D721Med (cell line): Measurements from ENCODE around the gene RDH13.
A peak's percentile ranks its signal among the peaks of the same experiment; 100 is the strongest.

ENCODE experiments used
- DNase-seq: peaks from one replicate; pipeline ENCODE4 v3.0.0; 2011; ENCODE audit warnings: low spot score; ENCODE audit not compliant: insufficient read length
- FAIRE-seq: peaks from 2 replicates; lab custom pipeline; 2011; peaks lifted over from hg19 to GRCh38; lab: Jason Lieb, UNC
- TF ChIP-seq, protein P1 (sequence below): IDR thresholded peaks from 2 replicates; pipeline ENCODE4 v1.5.1; 2012; ENCODE audit warnings: mild to moderate bottlenecking, control low read depth; ENCODE audit not compliant: insufficient read depth; ENCODE audit errors: missing control alignments

The RDH13 gene

DNA sequence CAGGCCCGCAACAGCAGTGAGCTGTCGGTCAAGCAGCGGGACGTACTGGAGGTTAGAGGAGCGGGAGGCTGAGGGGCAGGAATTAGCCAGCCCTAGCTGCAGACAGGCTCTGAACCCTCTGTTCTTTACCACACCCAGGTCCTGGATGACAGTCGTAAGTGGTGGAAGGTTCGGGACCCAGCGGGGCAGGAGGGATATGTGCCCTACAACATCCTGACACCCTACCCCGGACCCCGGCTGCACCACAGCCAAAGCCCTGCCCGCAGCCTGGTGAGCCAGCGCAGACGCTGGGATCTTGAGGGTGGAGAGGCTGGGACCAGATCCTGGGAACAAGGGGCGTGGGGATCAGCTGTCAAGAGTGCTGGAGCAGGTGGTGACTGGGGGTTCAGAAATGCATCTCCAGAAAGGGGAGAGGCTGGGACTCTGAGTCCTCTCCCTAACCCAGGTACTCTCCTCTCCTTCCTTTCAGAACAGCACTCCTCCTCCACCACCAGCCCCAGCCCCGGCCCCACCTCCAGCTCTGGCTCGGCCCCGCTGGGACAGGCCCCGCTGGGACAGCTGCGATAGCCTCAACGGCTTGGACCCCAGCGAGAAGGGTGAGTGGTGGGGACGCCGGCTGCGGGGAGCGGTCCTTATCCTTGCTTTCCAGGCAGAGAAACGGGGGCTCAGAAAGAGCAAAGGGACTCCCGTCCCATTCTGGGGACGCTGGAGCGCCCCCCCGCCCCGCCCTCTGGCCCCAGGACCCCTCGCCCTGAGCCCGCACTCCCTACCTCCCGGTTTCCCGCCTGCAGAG lies 23.2 kb upstream of the RDH13 start:
- DNase-seq (no peak), FAIRE-seq (no peak)
- TF ChIP-seq, protein P1, sequence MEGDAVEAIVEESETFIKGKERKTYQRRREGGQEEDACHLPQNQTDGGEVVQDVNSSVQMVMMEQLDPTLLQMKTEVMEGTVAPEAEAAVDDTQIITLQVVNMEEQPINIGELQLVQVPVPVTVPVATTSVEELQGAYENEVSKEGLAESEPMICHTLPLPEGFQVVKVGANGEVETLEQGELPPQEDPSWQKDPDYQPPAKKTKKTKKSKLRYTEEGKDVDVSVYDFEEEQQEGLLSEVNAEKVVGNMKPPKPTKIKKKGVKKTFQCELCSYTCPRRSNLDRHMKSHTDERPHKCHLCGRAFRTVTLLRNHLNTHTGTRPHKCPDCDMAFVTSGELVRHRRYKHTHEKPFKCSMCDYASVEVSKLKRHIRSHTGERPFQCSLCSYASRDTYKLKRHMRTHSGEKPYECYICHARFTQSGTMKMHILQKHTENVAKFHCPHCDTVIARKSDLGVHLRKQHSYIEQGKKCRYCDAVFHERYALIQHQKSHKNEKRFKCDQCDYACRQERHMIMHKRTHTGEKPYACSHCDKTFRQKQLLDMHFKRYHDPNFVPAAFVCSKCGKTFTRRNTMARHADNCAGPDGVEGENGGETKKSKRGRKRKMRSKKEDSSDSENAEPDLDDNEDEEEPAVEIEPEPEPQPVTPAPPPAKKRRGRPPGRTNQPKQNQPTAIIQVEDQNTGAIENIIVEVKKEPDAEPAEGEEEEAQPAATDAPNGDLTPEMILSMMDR: no peak

GRCh38 chr19:55084416-55084815 lies 21.5 kb upstream of the RDH13 start:
- FAIRE-seq (no peak), DNase-seq (no peak)
- TF ChIP-seq, protein P1: no peak

DNA sequence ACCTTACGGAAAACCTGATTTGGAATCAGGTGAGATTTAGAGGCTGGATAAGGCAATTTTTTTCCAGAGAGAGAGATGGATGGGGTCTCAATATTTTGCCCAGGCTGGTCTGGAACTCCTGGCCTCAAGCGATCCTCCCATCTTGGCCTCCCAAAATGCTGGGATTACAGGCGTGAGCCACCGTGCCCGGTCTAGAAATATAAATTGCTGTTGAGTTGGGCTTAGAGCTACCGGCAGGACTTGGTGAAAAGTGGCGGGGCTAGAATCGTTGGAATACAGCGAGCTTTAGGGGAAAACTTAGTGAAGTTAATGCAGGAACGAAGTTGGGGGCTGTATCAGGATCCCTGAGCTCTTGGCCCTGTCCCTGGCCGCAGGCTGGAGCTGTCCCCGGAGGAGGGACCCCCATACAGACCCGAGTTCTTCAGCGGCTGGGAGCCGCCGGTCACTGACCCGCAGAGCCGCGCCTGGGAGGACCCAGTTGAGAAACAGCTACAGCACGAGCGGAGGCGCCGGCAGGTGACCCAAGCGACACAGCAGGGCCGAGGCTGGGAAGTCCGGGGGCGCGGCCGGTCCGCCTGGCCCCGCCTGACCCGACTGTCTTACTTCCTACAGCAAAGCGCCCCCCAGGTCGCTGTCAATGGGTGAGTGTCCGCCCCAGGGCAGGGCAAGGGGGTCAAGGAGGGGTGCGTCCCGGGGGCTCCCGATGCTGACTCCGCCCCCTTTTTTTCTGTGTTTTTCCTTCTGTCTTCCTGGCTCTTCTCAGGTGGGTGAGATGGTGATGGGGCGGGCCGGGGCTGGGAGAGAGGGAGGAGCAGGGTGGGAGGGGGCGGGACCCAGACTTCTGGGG lies 20.3 kb upstream of the RDH13 start:
- DNase-seq: no peak
- TF ChIP-seq, protein P1: no peak
- no peak for FAIRE-seq

GRCh38 chr19:55082020-55082851 lies 19.3 kb upstream of the RDH13 start:
- TF ChIP-seq, protein P1: no peak
- FAIRE-seq: no peak
- DNase-seq: peak; percentile 73

GRCh38 chr19:55081770-55082019 lies 18.7 kb upstream of the RDH13 start:
- no peak for FAIRE-seq

DNA sequence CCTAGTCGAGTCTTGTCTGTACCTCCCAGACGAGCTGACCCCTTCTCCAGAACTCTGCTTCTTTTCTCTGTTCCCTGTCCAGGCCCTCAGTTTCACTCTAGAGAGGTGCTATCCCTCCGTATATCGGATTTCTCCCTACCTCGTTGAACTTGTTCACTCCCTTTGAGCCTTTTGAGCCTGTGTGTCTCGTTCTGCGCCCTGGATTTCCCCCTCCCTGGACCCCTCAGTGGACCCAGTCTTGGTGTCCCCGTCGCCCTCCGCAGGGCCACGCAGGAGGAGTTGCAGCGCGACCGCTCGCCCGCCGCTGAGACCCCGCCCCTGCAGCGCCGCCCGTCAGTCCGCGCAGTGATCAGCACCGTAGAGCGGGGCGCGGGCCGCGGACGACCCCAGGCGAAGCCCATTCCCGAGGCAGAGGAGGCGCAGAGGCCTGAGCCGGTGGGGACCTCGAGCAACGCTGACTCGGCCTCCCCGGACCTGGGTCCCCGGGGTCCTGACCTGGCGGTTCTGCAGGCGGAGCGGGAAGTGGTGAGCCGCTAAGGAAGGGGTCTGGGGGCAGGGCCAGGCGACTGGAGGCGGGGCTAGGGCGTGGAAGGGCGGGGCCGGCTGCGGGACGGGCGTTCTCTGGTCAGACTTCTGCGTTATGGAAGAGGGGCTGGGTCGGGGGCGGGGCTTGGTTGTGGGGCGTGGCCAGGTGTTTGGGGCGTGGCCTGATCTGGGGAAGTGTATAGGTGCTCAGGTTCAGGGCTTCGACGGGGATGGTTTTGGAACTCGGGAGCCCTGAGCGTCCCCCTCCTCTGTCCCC lies 18.2 kb upstream of the RDH13 start:
- no peak for FAIRE-seq
- TF ChIP-seq, protein P1: no peak
- peak; percentile 96 for DNase-seq

More at GRCh38 chr19:55081770-55082019, 18.7 kb upstream of the RDH13 start:
- DNase-seq: no peak
- TF ChIP-seq, protein P1: no peak
